Activated T-cell treated with anti-CD3 and anti-CD28 coated beads, Interleukin-2, amount 50 U/mL, for 1 hour (primary cell): ENCODE measurements around the gene UBE2E1.

Source experiments
- DNase-seq: peaks from one replicate; pipeline ENCODE4 v3.0.0-alpha.2; 2020

Gene UBE2E1

DNA sequence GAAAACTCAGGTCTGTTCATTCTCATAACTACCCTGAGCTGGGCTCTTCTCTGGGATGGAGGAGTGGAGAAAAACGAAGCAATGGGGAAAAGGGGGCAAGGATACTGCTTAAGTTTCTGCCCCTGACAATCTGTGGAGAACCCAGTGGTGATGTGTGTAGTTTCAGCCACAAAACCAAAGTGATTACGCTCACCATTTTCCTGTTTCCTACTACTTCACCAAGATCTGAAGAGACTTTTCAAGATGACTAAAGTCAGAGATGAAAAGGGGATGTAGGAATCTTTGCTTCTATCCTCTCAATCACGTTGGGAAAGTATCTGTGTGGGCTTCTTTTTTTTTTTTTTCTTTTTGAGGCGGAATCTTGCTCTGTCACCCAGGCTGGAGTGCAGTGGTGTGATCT is 8.3 kb upstream of the UBE2E1 start:
- DNase-seq, result no peak

- DNase-seq, result no peak
Observed at GRCh38 chr3:23798456-23798855, 7.3 kb upstream of the UBE2E1 start.

GRCh38 chr3:23798876-23799275 is 6.9 kb upstream of the UBE2E1 start:
- DNase-seq, result no peak

DNA sequence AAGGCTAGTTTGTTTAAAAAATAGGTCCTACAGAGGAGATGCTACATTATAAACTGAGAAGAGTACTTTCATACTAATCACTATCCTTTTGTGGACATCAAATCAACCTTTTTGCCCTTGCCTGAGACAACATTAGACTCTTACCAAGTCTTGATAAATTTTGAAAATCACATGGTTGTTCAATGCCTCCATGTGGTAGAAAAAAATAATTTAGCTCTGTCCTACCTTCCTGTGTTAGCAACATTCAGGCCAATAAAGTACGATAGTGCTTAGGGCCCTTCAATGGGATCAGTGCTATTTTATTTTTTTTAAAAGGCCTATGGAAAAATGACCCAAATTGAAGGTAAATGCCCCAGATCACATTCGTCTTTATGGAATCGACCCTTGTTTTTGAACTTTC is 5.0 kb upstream of the UBE2E1 start:
- DNase-seq, result no peak

GRCh38 chr3:23804441-23805209 is 1.1 kb upstream of the UBE2E1 start:
- DNase-seq, result no peak

DNA sequence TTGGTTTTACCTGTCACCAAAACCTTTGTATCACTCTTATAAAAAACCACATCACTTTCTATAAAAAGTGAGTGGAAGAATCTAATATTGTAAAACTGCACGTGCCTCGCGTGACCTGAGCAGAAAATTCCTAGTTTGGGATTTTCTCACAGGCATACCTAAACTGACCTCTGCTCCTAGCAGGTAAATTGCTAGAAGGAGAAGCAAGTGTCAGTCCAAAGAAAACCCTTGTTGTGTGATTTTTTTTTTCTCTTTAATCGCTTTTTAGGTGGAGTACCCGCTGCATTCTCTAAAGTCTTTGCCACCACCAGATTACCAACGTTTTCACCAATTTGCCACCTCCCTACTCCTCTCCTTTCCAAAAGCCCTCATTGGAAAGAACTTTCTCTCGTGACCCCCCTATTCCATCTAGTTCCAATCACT is 534 bp upstream of the UBE2E1 start:
- no peak for DNase-seq

DNA sequence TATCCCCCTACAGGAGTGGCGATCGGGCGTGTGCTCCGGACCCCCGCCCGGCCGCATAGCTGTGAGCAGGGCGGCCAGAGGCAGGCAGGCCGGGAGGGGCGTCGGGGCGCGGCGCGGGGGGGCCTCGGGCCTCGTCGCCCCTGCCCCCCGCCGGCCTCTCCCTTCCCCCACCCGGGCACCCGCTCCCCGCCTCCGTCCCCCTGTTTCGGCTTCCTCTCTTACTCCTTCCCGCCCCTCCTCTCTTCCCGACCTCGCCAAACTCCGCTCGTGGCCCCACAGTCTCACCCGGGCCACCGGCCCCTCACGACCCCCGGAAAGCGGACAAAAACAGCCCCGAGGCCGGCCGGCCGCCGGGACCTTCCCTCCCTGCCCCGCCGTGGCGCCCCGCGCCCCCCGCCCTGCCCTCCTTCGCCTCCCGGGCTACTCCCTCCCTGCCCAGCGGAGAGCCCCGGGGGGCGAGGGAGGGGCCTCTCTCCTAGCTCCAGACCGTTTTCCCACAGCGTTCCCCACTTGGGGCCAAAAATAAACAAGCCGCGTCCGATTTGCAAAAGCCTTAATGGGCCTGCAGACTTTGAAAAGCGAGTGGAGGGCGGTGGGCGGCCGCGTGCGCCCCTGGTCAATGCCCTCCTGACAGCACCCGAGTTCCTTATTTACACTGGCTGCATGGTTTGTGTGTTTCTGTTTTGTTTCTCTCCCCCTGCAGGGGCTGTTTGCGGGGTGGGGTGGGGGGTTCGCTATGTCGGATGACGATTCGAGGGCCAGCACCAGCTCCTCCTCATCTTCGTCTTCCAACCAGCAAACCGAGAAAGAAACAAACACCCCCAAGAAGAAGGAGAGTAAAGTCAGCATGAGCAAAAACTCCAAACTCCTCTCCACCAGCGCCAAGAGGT is 1.0 kb downstream of the UBE2E1 start:
- DNase-seq, result peak; percentile 29

DNA sequence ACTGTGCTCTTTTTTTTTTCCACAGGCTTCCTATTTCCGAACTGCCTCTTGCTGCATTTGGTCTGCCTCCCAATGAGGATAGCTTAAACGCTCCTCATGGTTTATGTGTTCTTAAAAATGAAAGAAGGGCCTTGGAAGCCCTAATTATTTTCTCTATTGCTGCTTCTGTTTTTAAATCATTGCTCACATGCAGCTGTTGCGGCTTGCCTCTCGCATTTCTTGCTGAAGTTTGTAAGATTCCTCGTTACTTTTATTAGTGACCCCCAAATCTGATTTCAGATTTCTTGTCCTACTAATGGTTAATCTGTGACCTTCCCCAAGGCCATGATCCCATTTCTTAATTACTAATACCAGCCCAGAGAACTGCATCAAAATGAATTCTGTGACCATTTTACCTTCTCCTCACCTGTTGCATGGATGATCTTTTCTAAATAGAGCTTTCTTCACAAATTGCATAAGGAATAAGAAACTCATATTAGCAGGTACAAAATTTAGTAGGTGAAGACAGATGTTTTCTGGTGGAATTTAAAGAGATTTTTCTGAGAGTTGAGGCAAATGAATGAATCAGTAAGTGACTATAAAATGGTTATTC is 1.8 kb downstream of the UBE2E1 start:
- no peak for DNase-seq

DNA sequence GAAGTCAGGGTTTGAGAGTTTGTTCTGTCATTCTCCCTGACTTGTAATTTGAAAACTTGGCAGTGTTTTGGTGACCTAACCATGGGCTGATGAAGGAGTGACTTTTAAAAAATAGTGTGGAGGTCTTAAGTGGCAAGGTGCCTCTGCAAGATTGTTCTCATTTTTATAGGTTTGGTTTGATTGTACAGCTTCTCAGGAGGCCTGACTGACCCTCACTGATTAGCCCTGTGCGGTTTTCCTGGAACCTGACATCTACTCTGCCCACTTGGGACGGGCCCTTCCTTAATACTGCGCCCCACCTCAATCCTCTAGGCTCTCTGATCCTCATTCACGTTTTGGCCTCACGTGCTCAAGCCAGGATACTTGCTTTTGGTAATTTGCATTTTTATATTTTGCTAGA is 2.8 kb downstream of the UBE2E1 start:
- no peak for DNase-seq

DNA sequence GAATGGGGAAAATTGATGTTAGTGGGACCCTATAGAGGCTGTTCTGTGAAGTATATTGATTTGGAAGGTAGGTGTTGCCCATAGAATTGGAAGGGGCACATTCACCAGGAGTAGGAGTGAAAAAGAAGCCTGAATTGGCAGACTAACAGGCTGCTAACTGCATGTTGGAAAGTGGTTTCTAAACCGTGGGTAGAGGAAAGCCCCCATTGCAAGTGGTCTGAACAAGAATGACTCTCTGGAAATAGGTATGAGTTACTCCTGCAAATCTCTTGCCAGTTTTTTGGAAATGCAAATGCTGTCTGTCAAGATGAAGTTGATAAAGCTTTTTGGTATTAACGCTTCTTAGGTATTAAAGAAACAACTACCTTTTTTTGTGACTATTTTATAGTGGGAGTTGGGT is 3.5 kb downstream of the UBE2E1 start:
- no peak for DNase-seq

GRCh38 chr3:23809840-23810342 is 4.1 kb downstream of the UBE2E1 start:
- no peak for DNase-seq

- peak; percentile 54 for DNase-seq
Observed at GRCh38 chr3:23810343-23811184, 4.8 kb downstream of the UBE2E1 start.

DNA sequence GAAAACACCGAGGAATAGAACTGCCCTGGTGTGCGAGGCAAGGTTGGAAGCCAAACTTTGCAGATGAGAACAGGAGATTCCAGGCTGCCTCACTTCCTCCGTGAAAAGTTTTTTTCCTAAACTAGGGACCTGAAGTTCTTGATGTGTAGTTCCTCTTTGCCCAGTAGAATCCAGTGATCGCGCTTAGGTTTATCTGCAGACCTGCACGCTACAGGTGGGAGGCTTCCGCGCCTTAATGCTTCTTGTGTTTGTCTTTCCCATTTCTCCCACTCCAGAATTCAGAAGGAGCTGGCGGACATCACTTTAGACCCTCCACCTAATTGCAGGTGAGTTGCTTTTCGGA is 5.4 kb downstream of the UBE2E1 start:
- no peak for DNase-seq

DNA sequence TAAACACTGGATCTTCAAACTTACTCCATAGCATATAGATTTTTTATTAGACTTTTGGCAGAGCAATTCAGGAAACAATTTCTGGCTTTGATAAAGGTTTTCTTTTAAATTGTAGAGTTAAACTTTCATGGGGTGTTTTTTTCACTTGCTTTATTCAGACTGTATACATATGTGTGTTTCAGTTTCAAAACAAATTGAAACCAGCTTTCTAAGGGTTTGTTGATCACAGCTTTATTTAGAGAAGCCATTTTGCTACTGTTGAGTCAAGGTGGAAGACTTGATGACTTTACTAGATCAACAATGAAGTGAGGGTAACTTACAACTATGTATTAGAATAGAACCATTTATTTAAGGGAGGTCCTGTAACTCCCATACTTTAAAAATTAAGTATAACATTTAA is 6.2 kb downstream of the UBE2E1 start:
- DNase-seq, result no peak

- DNase-seq, result no peak
Observed at GRCh38 chr3:23815879-23816278, 10.1 kb downstream of the UBE2E1 start.

GRCh38 chr3:23816721-23817120 is 11.0 kb downstream of the UBE2E1 start:
- DNase-seq, result no peak

DNA sequence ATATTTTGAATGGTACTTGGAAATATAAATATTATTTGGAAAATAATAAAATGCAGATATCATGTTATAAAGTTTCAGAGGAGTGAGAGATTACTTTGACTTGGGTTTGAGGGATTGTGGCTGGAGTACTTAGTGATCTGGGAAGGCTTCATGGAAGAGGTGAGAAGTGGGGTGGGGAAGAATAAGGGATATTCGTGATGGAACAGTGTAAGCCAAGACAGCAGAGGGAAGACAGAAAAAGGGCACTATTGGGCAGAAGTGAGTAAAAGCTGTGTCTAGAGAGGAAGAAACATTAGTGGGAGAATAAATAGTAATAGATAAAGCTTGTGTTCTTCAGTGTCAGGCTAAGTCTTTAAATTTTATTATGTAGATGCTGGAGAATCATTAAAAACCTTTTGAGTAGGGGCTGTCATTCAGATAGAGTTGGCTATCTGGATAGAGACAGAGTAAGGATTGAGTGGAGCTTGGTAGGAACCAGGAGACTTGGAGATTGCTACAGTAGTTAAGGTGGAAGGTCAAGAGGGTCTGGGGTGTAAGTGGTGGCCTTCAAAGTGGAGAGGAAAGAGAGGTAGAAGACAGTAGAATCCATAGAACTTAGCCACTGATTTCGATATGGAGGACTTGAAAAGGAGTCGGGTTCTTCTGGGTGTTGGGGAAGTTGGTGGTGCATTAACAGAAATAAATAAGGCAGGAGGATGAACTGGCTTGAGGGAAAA is 11.9 kb downstream of the UBE2E1 start:
- DNase-seq, result no peak

DNA sequence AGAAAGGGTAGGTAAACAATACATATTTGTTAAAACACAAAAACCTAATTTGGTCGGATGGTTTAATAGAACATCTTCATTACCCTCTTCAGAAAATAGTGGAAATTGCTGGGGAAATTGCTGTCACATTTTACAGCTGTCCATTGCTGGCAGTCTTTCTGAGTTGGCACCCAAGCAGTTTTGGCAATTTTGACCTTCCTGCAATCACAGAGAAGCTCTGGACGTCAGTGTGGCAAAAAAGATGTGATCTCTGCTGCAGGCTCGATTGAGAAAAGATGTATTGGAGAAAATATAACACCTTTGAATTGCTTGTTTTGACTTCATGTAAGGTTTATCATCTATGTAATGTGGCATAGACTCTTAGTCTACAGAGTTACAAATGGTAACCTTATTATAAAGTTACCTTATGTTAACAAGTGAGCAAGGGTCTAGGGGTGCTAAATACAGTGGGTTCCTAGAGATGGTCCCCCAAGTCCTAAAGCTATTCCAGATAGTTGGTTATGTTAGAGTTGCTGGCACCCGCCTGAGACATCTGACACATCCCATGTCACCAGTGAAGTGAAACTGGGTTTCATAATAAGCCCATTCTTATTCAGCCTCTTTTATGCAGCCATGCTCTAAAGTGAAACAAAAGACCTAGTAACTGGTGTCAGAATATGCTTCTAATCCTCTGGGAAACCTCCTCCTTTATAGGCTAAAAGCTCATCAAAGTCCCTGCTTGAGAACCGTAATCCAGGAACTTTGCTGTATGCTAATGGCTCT is 14.0 kb downstream of the UBE2E1 start:
- no peak for DNase-seq

DNA sequence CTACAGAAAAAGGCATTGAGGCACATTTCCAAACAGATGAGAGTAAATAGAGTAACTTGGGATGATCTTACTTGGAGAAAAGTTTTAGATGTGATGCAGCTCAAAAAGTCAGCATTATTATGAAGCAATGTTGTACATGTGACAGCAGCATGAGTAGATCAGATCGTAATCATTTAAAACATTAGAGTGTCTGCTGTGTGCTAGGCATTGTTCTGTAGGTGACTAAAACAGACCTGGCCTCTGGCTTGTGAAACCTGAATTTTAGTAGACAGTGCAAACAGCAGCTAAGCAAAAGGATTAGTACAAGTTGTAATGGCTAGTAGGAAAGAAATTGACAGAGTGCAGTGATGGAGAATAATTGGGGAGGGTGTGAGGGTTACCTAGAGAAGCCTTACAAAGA is 15.1 kb downstream of the UBE2E1 start:
- DNase-seq, result no peak

GRCh38 chr3:23821858-23822257 is 16.1 kb downstream of the UBE2E1 start:
- DNase-seq, result no peak

DNA sequence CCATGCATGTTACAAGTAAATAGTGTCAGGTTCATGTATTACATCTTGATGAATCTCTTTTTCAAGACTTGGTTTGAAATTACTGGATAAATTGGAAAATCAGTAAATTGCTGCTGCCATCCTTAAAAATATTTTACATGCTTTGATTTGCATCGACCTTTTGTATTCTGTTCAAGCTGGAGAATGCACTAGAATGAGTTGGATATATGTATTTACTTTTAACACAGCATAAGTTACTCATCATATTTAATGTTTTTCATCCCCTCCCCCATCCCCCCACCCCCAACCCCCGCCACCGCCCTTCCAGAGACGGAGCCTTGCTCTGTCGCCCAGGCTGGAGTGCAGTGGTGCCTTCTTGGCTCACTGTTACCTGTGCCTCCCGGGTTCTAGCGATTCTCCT is 16.8 kb downstream of the UBE2E1 start:
- DNase-seq, result no peak
